ENCODE measurements around the gene PCBP3. TPM values are rescaled to one million over a fixed set of nuclear protein-coding genes. Genes with fewer than 3 reads are reported as not detected.

Gene PCBP3
- total RNA-seq, 4 donors from 2014 or later, result 0.47 to 5.3 (median 1.0) TPM; not detected in 1

DNA sequence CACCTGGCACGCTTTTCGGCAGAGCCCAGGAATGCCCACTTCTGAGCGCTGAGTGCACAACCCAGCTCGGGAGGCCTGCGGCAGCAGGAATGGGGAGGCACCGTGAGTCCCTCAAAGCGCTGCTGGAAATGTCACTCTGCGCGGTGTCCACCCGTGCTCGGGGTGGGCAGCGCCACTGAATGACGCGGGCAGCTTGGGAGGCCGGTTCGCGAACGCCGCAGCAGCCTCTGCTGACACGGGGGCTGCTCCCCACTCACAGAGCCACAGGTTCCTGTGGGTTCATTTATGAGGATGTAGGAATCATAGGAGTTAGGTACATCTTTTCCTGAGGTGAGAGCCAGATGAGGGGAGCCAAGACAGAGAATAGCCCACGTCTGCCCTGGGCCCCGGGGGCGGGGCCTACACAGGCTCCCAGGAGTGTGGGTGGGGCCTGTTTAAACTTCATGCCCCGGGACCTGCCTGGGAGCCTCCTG is 191.3 kb downstream of the PCBP3 start:
- intact Hi-C loops (cut with DNase I), result no loop called here
- no peaks in the 10 kb centered on the region for H3K4me1 ChIP-seq
- peaks cover 0 to 8% (median 0%) of the 10 kb centered on the region in 4 donors for H3K27me3 ChIP-seq
- H3K36me3 ChIP-seq, result no peaks in the 10 kb centered on the region
- no peaks in the 10 kb centered on the region for H3K9me3 ChIP-seq
- H3K4me3 ChIP-seq, result no peak overlapping the region
- 93 to 97% methylated on average over 9 of the region's 24 CpGs for WGBS, 2 donors
- TF ChIP-seq POLR2A (IDR thresholded peaks at IDR 0.05), result no peak
- TF ChIP-seq, protein P1, sequence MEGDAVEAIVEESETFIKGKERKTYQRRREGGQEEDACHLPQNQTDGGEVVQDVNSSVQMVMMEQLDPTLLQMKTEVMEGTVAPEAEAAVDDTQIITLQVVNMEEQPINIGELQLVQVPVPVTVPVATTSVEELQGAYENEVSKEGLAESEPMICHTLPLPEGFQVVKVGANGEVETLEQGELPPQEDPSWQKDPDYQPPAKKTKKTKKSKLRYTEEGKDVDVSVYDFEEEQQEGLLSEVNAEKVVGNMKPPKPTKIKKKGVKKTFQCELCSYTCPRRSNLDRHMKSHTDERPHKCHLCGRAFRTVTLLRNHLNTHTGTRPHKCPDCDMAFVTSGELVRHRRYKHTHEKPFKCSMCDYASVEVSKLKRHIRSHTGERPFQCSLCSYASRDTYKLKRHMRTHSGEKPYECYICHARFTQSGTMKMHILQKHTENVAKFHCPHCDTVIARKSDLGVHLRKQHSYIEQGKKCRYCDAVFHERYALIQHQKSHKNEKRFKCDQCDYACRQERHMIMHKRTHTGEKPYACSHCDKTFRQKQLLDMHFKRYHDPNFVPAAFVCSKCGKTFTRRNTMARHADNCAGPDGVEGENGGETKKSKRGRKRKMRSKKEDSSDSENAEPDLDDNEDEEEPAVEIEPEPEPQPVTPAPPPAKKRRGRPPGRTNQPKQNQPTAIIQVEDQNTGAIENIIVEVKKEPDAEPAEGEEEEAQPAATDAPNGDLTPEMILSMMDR (IDR thresholded peaks at IDR 0.05), result no peak
- no peak for DNase-seq
- H3K27ac ChIP-seq, result no peak overlapping the region

- H3K36me3 ChIP-seq, result no peaks in the 10 kb centered on the region
- no peak overlapping the region for H3K4me3 ChIP-seq
- H3K27me3 ChIP-seq, result peaks cover 0 to 4% (median 0%) of the 10 kb centered on the region in 4 donors
- intact Hi-C loops (cut with DNase I), result no loop called here
- peaks cover 0 to 2% (median 0%) of the 10 kb centered on the region in 3 donors for H3K9me3 ChIP-seq
- no peak overlapping the region for H3K27ac ChIP-seq
- TF ChIP-seq, protein P1 (IDR thresholded peaks at IDR 0.05), result no peak
- no peak for TF ChIP-seq POLR2A (IDR thresholded peaks at IDR 0.05)
- WGBS, 2 donors, result 88 to 89% methylated on average over 5 to 12 of the region's 21 CpGs
- no peak for DNase-seq
- H3K4me1 ChIP-seq, result no peaks in the 10 kb centered on the region
These were observed 192.1 kb downstream of the PCBP3 start for GRCh38 chr21:45835301-45836267.

DNA sequence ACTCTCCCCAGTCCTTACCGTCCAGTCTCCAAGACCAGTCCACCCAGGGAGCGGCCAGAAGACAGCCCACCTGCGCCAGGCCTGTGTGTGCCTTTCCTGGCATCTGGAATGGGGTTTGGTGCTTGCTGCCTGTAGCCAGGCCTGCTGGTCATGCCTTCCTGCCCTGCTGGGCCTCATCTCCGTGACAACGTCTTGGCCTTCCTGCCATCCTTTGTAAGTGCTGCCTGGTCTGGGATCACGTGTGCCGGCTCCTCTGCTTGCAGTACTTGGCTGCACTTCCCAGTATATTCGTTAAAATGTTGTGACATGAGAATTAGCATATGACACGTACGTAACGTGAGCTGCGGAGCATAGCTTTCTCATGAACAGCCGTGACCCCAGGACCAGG is 192.7 kb downstream of the PCBP3 start:
- H3K27ac ChIP-seq, result no peak overlapping the region
- H3K27me3 ChIP-seq, result no peaks in the 10 kb centered on the region
- DNase-seq, result no peak
- H3K9me3 ChIP-seq, result peaks cover 0 to 9% (median 6%) of the 10 kb centered on the region in 3 donors
- H3K4me3 ChIP-seq, result no peak overlapping the region
- no peaks in the 10 kb centered on the region for H3K36me3 ChIP-seq
- intact Hi-C loops (cut with DNase I), result no loop called here
- TF ChIP-seq POLR2A (IDR thresholded peaks at IDR 0.05), result no peak
- TF ChIP-seq, protein P1 (IDR thresholded peaks at IDR 0.05), result no peak
- 76 to 82% methylated on average over 11 to 12 of the region's 13 CpGs for WGBS, 2 donors
- H3K4me1 ChIP-seq, result no peaks in the 10 kb centered on the region

GRCh38 chr21:45836694-45837670 is 193.5 kb downstream of the PCBP3 start:
- no peaks in the 10 kb centered on the region for H3K36me3 ChIP-seq
- 68 to 78% methylated on average over 15 to 20 of the region's 24 CpGs for WGBS, 2 donors
- no peaks in the 10 kb centered on the region for H3K27me3 ChIP-seq
- TF ChIP-seq, protein P1 (IDR thresholded peaks at IDR 0.05), result no peak
- no peak for TF ChIP-seq POLR2A (IDR thresholded peaks at IDR 0.05)
- no peak for DNase-seq
- peaks cover 0 to 13% (median 10%) of the 10 kb centered on the region in 3 donors for H3K9me3 ChIP-seq
- intact Hi-C loops (cut with DNase I), result no loop called here
- H3K4me3 ChIP-seq, result no peak overlapping the region
- H3K27ac ChIP-seq, result no peak overlapping the region
- no peaks in the 10 kb centered on the region for H3K4me1 ChIP-seq
